ENCODE data around the gene MAN2C1. TPM values are rescaled to one million over a fixed set of nuclear protein-coding genes. Genes with fewer than 3 reads are reported as not detected.
"Not testable (repeated sequence)": the region's sequence is repeated elsewhere in the genome, so short reads cannot be mapped to it uniquely, and the experiment has no call there.

Gene MAN2C1
- total RNA-seq, 4 donors from 2014 or later, result 97.2 to 527 (median 180) TPM

DNA sequence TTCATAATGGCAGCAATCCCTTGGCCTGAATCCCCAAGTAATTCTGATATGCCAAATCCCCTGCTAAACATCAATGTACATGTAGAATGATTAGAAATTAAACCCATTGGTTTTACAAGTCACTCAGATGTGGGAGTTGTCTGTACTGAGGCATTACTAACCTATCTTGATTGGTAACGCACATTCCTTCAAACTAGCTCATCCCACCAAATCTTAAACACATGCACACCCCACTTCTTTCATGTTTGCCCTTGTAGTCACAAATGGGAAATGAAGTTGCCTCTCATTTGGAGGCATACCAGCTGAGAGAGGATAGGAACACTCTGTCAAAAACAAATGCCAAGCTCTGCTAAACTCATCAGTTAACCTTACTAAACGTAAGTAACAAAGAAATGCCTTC, 29.1 kb upstream of the MAN2C1 start:
- TF ChIP-seq POLR2AphosphoS5 (IDR thresholded peaks at IDR 0.05), result no peak
- WGBS, result 82% methylated on average over 2 of the region's 2 CpGs
- H3K36me3 ChIP-seq, result peaks cover 95% of the 10 kb centered on the region

DNA sequence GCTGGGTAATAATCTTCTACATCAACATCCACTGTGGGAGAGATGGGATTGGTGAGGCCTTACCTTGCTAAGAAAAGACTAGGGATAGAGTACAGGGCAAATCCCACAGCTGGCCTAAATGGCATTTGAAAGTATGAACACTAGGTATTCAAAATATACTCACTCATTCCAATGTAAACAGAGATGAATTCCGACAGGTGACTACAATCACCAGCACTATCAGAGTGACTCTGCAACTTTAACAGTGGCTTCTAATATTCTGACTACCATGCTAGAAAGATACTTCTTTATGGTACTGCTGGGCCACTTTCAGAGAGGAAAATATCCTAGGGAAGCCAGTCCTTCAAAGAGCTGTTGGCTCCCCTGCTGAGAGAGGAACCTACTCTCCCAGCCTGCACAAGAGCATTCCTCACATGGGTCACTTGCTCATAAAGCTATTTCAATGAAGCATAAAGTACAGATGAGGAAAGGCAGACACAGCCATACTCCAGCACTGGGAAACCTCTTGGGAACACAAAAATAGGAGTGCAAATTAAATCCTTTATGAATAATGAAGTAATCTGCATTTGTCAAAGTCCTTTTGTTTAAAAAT, 21.5 kb upstream of the MAN2C1 start:
- no peak overlapping the region for H3K27ac ChIP-seq
- WGBS, result 85% methylated on average over 1 of the region's 1 CpG
- TF ChIP-seq POLR2A (IDR thresholded peaks at IDR 0.05) (no peak), POLR2AphosphoS5 (IDR thresholded peaks at IDR 0.05) (no peak), EP300 (IDR thresholded peaks at IDR 0.05) (no peak)
- TF ChIP-seq, protein P1, sequence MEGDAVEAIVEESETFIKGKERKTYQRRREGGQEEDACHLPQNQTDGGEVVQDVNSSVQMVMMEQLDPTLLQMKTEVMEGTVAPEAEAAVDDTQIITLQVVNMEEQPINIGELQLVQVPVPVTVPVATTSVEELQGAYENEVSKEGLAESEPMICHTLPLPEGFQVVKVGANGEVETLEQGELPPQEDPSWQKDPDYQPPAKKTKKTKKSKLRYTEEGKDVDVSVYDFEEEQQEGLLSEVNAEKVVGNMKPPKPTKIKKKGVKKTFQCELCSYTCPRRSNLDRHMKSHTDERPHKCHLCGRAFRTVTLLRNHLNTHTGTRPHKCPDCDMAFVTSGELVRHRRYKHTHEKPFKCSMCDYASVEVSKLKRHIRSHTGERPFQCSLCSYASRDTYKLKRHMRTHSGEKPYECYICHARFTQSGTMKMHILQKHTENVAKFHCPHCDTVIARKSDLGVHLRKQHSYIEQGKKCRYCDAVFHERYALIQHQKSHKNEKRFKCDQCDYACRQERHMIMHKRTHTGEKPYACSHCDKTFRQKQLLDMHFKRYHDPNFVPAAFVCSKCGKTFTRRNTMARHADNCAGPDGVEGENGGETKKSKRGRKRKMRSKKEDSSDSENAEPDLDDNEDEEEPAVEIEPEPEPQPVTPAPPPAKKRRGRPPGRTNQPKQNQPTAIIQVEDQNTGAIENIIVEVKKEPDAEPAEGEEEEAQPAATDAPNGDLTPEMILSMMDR (IDR thresholded peaks at IDR 0.05), result no peak
- no peak for DNase-seq (ENCODE audit: low spot score in 2 of 2)
- H3K27me3 ChIP-seq, result no peaks in the 10 kb centered on the region
- no peaks in the 10 kb centered on the region for H3K9me3 ChIP-seq
- H3K4me3 ChIP-seq, result no peak overlapping the region
- H3K4me1 ChIP-seq, result no peaks in the 10 kb centered on the region
- H3K36me3 ChIP-seq, result peaks cover 92% of the 10 kb centered on the region

More for the DNA sequence above, 29.1 kb upstream of the MAN2C1 start:
- no peak for DNase-seq (ENCODE audit: low spot score in 2 of 2)
- H3K4me3 ChIP-seq, result no peak overlapping the region
- no peaks in the 10 kb centered on the region for H3K4me1 ChIP-seq
- H3K27ac ChIP-seq, result no peak overlapping the region
- H3K9me3 ChIP-seq, result no peaks in the 10 kb centered on the region
- no peaks in the 10 kb centered on the region for H3K27me3 ChIP-seq

DNA sequence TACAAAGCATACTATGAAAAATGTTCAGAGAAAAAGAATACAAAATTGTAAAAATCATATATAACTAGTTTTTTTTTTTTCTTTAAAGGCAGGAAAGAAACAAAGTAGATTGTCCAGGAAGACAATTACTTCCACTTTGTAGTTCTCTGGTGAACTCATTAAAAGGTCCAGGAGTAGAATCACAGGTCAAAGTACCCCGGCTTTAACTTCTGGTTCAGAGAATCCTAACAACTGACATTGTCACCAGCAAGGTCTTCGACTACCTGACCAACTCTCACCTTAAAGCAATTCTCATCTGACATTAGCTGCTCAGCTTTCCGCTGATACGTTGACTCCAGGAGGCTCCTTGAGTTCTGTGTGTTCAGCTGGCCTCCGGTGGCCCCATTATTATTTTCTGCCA, 15.6 kb upstream of the MAN2C1 start:
- not testable (repeated sequence) for H3K27ac ChIP-seq; H3K9me3 ChIP-seq; H3K27me3 ChIP-seq; DNase-seq (ENCODE audit: low spot score in 2 of 2); H3K4me3 ChIP-seq; H3K4me1 ChIP-seq
- H3K36me3 ChIP-seq, result peaks cover 92% of the 10 kb centered on the region
- WGBS, result 94% methylated on average over 5 of the region's 5 CpGs

DNA sequence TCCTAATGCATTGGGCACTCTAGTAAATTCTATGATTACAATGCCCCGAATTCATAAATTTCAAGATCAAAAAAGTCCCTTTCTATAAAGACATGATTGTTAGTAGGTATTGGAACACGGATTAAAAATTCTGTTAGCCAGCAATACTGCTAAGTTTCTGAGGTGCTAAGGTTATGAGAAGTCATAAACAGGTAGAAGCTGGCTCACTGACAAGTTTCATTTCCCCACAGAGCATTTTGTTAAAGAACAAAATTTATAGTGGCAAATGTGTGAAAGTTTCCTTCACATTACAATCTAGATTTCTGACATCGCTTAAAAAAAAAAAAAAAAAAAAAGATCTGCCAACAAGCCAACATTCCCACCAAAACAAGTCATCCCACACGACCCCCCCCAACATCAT, 12.4 kb upstream of the MAN2C1 start:
- WGBS, result 84% methylated on average over 4 of the region's 4 CpGs
- TF ChIP-seq EP300 (IDR thresholded peaks at IDR 0.05) (no peak), POLR2AphosphoS5 (IDR thresholded peaks at IDR 0.05) (no peak), POLR2A (IDR thresholded peaks at IDR 0.05) (no peak)
- TF ChIP-seq, protein P1 (IDR thresholded peaks at IDR 0.05), result no peak
- H3K4me3 ChIP-seq, result no peak overlapping the region
- H3K27me3 ChIP-seq, result no peaks in the 10 kb centered on the region
- no peak overlapping the region for H3K27ac ChIP-seq
- H3K9me3 ChIP-seq, result no peaks in the 10 kb centered on the region
- no peaks in the 10 kb centered on the region for H3K4me1 ChIP-seq
- no peak for DNase-seq (ENCODE audit: low spot score in 2 of 2)
- peaks cover 90% of the 10 kb centered on the region for H3K36me3 ChIP-seq

GRCh38 chr15:75371901-75372688, 3.7 kb upstream of the MAN2C1 start:
- Histone ChIP-seq H3K27me3 (no peaks in the 10 kb centered on the region), H3K36me3 (peaks cover 60% of the 10 kb centered on the region), H3K27ac (no peak overlapping the region), H3K9me3 (no peaks in the 10 kb centered on the region), H3K4me1 (peaks cover 23% of the 10 kb centered on the region), H3K4me3 (no peak overlapping the region)
- no peak for DNase-seq (ENCODE audit: low spot score in 2 of 2)
- 92% methylated on average over 11 of the region's 11 CpGs for WGBS
- TF ChIP-seq, protein P1 (IDR thresholded peaks at IDR 0.05), result no peak
- TF ChIP-seq POLR2AphosphoS5 (IDR thresholded peaks at IDR 0.05), result no peak
- TF ChIP-seq POLR2A (IDR thresholded peaks at IDR 0.05), result no peak
- no peak for TF ChIP-seq EP300 (IDR thresholded peaks at IDR 0.05)

DNA sequence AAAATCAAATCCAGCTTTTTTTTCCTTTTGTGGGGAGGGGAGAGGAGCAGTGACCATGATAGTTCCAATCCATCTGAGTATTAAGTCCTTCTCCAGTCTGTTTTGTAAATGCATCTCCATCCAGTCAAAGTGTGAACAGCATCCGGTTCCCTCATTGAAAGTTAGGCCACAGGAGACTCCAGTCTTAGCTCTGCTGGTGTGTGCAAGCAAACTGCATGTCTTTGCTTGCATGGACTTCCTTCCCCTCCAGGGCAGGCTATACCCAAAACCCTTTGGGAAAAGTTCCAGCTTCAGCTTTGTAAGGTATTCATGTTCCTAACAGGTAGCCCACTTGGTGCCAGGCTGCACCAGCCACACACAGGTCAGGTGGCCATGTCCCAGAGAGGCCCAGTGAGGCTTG, 3.1 kb upstream of the MAN2C1 start:
- Histone ChIP-seq H3K9me3 (no peaks in the 10 kb centered on the region), H3K4me3 (no peak overlapping the region), H3K27me3 (no peaks in the 10 kb centered on the region), H3K4me1 (peaks cover 26% of the 10 kb centered on the region), H3K27ac (no peak overlapping the region), H3K36me3 (peaks cover 61% of the 10 kb centered on the region)
- no peak for DNase-seq (ENCODE audit: low spot score in 2 of 2)
- WGBS, result 67% methylated on average over 1 of the region's 1 CpG
- TF ChIP-seq, protein P1 (IDR thresholded peaks at IDR 0.05), result no peak
- TF ChIP-seq POLR2A (IDR thresholded peaks at IDR 0.05), result no peak
- TF ChIP-seq EP300 (IDR thresholded peaks at IDR 0.05), result no peak
- no peak for TF ChIP-seq POLR2AphosphoS5 (IDR thresholded peaks at IDR 0.05)
